Left hindlimb (tissue), 1 donor: Measurements from ENCODE around the gene APOB.
A peak's percentile ranks its signal among the peaks of the same experiment; 100 is the strongest.

ENCODE experiments used
- DNase-seq: peaks from one replicate; pipeline ENCODE4 v3.0.0-alpha.2; 2018

Gene APOB

DNA sequence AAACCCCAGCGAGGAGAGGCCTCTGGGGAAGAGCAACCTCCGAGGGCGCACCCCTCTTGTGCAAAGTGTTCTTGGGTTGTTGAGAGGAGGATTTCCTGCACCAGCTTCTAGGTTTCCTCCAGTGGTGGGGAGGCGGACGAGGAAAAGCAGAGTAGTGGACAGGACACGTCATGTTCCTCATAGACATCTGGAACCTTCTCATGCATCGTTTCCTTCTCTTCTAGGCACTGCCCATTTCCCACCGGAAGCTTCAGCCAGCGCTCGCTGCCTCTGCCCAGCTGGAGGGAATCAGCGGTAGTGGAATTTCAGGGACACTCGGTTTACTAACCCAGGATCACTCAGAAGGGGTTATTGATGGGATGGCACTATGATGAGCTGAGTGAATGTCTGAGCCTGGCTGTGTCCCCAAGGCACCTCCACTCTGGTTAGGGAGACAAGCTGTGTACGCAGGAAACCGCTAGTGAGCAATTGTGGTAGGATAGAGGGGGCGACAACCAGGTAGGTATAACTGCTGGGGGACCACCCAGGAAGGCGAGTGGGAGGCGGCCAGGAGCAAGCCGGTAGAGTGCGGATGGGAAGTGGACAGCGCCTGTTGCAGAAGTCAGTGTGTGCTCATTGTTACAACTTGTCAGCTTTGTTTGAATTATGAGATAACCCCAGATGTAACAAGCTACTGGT, 960 bp upstream of the APOB start:
- DNase-seq = no peak

DNA sequence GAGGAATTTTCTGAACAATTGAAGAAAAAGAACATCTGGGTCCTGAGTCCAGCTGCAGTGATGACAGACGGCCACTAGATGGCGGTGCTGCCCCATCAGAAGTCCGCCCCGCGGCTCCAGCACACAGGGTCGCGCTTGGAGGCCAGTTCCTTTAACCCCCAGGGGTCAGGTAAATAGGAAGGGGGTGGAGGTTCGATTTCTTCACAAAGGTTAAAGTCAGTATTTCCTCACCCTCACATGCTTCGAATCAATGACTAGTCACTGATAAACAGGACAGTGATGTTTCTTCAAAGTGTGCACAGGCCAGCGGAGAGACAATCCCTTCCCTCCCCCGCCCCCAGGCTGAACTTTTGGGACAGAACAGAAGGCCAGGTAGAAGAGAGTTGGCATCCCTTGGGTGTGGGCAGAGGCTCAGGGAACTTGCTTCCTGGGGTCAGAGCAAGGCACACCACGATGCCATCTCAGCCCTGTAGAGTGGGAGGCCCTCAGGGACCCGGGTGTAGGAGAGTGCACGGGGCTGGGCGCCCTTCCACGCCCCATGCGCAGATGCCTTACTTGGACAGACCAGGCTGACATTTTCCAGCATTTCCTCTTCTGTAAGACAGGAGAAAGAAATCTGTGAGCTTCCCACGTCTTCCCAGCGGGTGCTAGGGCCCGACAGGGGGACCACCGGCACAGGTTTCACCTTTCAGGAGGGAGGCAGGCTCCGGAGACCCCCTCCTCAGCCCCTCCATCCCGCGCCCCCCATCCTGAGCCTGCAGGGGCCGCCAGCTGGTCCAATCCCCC, 722 bp downstream of the APOB start:
- peak; percentile 56 for DNase-seq

DNA sequence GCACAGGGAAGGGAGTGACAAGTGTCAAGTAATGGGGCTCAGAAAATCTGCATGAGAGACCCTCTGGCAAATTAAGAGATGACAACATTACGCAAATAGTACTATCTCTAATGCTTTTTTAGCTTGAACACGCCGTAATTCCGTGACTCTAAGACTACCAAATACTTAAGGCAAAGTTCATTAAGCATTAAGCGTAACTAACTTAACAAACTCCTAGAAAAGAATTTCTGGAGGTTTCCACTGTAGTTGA, 1.2 kb downstream of the APOB start:
- no peak for DNase-seq

DNA sequence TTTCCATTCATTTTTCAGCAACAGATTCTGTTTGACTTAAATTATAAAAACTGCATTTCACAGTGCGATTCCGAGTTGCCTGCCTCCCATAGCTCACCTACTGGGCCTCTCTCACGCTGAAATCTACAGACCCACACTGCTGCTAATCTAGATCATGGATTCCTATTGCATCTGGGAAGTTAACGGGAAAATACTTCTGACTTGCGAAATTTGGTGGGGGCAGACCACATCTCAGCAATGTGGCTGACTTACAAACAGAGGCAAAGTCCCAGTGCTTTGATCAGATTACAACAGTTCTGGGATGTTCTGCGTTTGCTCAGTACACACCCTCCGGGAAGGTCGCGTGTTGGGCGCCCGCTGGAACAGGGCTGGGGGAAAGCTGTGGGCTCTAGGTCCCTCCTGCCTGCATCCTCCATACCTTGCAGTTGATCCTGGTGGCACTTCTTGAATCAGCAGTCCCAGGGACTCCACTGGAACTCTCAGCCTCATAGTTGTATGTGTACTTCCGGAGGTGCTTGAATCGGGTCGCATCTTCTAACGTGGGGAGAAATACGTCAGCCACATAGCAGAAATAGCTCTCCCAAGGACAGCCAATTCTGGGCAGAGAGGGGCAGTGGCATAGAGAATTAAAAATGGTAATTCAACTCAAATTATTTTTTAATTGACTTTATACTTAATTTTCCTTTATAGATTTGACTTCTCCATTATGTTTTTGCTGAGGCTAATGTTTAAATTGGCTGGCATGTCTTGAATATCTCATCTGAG, 1.7 kb downstream of the APOB start:
- DNase-seq = no peak

DNA sequence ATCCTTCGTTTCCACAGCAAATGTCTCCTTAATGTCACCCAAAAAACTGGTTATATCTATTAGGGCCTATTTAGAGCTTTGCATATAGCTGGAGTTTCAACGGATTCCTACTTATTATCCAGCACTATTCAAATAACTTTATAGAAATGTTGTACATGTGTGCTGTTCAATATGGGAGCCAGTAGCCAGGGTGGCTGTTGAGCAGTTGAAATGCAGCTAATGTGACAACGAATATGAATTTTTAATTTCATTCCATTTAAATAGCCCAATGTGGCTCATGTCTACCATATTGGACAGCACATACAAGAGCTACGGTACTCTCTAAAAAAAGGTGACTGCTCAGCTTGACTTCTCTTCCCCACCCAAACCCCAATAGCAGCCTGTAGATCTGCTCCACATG, 2.4 kb downstream of the APOB start:
- no peak for DNase-seq

DNA sequence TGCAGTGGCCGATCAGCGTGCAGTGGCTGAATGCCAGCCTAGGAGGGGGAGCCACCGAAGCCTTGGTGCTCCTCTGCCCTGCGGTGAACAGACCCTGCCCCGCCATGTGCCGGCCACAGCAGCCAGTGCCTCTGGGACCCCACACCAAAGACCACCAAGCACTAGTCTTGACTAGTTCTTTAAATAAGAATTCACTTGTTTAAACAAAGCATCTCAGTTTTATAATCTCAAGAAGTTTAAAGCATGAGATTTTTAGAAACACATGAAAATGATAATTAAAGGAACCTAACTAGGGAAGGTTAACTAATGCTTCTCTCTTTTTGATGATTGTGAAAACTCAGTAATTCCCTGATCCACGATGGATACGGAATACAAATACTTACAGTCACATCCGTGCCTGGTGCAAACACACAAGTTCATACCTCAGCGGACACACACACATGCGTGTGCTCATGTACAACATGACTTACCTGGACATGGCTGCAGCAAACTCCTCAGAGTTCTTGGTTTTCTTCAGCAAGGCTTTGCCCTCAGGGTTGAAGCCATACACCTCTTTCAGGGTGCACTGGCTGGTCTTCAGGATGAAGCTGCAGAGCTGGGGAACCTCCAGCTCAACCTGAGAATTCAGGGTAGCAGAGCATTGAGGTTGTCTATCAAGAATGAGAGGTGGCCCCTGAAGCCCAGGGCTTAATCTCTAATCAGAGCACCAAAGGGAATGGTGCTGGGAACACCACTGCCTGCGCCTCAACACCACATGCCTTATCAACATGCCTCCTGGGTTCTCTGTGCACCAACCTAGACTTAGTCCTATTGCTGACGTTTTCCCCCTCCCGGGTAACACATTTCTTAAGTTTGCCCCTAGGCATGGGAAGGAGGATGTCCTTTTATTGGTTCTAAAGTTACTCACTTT, 3.1 kb downstream of the APOB start:
- no peak for DNase-seq

DNA sequence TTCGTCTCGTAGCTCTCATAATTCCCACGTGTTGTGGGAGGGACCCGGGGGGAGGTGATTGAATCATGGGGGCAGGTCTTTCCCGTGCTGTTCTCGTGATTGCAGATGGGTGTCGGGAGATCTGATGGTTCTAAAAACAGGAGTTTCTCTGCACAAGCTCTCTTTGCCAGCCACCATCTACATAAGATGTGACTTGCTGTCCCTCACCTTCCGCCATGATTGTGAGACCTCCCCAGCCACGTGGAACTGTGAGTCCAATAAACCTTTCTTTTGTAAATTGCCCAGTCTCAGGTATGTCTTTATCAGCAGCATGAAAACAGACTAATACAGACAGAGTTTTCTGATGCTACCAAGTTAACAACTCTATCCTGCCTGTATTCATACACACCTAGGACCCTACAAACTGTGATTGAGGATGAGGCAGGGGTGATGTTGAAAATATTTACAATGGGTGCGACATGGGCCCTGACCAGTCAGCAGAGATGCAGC, 3.9 kb downstream of the APOB start:
- DNase-seq = no peak

DNA sequence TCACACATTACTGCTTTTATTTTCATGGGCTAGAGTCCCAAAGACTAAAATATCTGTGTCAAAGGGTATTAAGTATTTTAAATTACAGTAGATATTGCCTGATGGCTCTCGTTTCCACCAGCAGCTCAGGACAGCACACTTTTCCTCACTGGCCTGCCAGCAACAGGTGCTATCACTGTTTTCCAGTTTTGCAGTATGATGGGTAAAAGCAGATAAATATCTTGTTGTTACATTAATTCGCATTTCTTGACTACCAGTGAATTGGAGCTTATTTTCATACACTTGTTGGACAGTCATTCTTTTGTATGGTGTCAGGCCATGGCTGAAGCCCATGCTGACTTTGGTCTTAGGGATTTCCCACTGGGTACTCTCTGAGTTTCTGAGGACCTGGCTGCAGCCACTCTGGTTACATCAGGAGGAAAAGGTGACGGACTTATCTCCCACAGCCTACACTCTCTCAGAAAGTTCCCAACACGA, 4.8 kb downstream of the APOB start:
- no peak for DNase-seq

DNA sequence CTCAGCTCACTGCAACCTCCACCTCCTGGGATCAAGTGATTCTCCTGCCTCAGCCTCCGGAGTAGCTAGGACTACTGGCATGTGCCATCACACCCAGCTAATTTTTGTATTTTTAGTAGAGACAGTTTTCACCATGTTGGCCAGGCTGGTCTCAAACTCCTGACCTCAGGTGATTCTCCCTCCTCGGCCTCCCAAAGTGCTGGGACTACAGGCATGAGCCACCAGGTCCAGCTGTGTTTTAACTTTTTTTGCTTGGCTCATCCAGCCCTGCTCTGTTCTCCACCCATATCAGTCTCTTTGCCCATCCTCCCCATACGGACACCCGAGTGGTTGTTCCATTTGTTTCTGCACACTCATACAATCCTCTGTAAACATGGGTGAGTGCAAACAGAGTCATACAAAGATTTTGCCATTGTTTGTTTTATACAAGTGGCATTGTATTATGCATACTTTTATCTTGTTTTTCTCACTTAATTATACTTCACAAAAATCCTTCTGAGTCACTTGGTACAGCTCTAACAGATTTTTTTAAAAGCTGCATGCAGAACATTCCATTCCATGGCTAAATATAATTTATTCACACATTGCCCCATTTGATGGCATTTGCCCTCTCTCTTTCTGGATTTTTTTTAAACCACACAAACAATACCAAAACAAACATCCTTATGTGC, 5.3 kb downstream of the APOB start:
- DNase-seq = no peak

DNA sequence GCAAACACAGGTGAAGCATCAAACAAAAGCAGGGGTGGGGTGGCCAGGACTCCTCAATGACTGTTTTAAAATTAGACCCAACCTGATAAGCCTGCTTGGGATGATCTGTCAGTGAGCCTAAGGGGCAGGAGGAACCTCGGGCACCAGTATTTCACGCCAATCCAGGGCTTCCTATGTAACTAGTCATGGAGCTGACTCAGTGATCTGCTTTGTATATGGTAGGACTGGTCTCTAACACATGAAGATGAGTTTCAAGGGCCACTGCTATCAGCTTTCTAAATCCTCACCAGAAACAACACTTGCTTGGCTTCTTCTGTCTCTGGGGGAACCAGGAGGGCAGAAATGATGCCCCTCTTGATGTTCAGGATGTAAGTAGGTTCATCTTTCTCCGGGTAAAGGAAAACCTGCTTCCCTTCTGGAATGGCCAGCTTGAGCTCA, 6.2 kb downstream of the APOB start:
- DNase-seq = no peak

DNA sequence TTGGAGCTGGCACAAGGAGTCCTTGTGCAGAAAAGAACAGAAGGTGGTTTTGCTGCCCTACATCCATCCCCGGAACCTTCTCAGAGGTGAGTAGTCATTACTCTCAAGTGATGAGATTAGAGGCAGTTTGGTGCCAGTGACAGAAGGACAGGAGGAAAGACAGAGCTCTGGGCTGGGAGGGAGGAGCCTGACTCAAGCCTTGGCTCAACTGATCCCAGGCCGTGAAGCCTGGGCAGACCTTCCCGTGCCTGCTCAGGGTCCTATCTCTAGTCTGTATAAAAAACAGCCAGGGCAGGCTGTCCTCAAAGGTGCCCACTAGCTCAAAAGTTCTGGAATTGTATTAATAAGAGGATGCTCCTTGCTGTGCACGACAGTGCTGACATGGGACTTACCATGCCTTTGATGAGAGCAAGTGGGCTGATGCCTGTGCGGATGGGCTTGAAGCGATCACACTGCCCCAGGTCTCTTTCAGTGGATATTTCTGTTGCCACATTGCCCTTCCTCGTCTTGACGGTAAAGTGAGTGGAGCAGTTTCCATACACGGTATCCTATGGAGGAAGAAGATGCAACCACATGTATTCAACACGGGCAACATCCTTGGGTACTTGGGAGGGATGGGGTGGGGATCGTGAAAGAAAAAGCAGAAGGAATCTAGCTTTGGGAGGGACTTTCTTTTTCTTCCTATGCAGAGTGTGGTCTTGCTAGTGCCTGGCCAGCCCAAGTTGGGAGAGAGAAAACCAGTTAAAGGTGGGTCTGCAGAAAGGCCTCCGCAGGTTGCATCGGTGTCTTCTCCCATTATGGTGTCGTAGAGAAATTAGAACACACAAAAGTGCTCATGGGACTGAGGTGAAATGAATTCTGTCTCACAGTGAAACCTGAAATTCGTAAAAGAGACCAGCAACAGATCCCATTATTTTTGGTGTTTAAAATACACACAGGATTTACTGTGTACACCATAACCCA, 6.9 kb downstream of the APOB start:
- no peak for DNase-seq

DNA sequence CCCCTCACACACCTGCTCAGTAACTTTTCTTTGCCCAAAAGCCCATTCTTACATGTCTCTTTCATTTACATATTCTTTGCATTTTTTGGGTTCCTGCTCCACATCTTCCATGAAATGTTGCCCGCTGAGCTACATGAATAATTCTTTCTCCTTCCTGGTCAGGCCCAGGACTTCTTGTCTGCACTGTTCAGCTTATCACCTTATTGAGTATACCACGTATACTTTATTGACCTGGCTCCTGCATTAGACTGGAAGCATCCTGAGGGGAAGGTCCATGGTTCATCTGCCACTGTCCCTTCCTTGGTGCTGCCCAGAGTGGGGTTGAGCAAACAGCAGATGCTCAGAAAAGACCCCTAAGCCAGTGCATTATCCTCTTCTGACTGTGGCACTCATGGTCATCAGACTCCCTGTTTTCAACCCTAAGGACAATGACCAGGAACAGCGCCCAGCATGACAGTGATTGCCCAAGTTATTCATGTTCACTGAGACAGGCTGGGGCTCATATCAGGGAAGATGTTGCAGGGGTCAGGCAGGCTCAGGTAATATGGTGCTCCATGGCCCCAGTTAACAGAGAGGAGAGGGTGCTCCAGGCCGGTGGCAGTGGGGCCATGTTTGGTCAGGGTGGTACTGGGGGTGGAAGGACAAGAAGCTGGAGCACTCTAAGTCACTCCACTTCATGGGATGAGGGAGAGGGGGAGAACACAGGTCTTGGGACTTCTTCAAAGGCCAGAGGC, 7.7 kb downstream of the APOB start:
- DNase-seq = no peak

DNA sequence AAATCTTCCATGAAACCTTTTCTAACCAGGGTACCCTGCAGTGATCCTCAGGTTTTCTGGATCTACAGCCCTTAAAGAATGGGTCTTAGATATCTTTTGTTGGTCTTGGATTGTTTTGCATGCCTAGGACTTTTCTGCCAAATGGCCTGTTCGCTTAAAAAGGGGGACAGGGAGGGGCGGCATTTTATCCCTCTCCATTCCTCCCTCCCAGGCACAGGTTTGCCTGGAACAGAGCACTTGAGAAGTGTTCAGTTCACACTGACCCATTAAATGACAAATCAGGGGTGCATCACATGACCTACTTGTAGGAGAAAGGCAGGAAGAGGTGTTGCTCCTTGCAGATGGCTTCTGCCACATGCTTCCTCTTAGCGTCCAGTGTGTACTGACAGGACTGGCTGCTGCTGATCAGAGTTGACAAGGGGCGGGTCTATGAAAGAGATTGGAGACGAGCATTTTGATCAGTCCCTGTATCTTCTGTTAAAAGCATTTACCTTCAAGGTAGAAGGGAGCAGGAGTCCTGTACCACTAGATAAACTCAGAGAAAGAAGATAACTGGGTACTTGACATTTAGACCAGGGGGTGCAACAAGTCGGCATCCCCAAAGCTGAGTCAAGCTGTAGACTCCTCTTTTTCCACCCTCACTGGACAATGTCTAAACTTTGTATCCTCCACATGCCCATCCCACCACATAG, 8.4 kb downstream of the APOB start:
- no peak for DNase-seq

DNA sequence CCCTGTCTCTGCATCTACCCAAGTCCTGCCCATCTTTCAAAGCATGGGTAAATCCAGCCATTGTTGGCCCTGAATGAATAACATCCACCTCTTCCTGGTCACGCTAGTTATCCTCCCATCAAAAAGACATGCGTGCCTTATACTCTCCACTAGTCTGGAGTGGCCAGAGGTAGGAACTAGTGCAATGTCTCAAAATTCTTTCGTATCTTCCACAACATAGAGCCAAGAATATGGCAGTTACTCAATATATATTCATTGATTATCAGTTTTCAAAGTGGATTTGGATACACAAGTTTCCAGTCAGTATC, 8.9 kb downstream of the APOB start:
- DNase-seq = no peak

DNA sequence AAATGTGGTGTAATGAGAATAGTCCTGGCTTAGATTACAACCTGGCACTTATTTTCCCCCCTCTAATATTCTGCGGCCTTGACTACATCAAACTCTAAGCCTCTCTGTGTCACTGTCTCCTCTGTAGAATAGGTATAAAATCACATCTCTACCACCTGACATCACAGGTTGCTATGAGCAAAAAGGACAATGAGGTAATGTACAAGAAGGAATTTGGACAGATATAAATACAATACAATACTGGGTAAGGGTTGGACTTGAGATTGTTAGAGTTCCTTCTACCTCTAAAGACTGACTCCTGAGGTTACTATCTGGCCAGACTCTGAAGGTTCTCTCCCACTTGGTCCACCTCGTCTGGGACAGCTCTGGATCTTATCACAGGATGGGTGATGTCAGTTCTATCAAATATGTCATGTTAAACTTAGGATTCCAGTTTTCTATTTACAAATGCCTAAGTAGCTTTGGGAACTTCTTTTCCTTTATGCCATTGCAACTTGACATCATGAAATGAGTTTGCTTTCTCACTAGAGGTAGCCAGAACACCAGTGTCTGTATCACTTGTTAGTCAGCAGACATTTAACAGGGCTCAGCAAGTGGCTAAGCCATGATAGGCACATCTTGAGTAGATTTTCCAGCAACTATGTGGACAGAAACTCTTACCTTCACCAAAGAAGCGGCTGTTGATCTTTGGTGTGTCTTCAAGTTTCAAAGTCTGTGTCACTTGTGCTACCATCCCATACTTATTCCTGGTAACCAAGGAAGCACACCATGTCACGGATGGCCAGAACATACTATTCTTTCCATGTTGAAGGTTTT, 9.5 kb downstream of the APOB start:
- no peak for DNase-seq

DNA sequence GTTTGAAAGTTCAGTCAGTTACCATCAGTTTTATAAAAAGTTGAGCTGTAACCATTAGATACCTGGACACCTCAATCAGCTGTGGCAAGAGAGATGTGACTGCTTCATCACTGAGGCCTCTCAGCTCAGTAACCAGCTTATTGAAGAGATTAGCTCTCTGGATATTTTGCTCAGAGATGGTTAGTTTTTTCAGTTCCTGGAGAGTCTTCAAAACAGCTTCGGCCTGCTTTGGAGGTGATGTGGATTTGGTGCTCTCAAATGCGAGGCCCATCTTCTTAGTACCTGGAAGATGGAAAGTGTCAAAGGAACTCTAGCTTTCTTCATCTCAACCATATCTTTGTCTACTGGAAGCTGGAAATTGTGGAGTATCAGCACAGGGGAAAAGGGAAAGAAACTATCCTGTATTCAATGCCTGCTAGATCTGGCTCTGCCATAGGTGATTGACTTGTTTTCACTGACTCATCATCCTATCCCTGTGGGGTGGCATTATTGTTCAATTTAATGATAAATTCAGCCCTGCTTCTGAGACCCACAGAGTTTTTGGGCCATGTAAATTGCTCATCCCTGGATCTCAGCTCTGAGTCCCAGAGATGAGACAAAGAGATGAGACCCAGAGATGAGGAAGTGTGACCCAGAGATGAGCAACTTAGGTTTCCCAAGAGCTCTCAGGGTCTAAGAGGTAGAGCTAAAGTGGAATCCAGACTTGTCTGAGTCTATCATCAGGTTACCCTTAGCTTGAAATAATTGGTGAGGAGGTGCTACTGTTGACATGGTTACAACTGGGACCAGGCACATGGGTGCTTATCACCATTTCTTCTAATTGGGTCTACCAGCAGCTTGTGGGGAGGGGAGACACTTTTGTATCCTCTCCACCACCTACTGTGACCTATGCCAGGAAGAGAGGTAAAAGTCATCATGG, 10.4 kb downstream of the APOB start:
- DNase-seq = no peak

DNA sequence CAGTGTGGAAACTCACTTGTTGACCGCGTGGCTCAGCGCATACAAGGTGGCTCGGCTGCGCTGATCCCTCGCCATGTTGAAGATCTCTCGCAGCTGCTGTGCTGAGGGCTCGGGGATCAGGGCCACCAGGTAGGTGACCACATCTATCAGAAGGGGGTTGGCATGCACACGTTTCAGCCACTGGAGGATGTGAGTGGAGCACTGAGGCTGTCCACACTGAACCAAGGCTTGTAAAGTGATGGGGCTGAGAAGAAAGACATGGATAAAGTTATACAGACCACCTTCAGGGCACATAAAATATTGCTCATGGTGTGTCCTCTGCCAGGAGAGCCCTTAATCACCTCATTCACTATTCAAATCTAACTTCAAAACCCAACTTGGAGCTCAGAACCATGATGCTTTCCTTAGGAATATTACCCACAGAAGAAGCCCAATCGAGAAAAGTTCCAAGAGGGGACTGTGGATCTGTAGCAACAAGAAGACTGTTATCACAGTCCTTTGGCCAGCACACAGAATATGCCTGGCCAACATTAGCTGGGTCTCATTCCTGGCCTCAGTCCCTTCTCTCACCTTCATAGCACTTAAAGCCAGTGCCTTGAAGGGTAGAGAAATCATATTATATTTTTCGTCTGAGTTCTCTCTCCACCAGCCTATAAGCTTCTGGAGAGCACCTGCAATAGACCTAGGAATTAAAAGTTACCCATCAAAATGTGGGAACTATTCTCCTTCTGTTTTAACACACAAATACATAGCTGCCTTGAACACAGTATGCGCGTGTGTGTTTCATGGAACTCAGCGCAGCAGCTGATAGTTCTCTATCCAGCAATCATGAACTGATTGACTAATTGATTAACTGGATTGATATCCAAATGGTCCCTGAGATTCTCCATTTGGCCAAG, 11.3 kb downstream of the APOB start:
- DNase-seq = no peak
